K562 (cell line): ENCODE measurements around the gene SPRR2A. TPM values are rescaled to one million over a fixed set of nuclear protein-coding genes. Genes with fewer than 3 reads are reported as not detected.

Source experiments
- AFF1 ChIP-seq, 2 experiments: fragments of 450-650 bp; IDR thresholded peaks; 2 replicates each; pipeline ENCODE4 v1.6.1; 2018; ENCODE audit warnings: mild to moderate bottlenecking in 2 of 2, low read depth in 1 of 2; ENCODE audit not compliant: partially characterized antibody in 2 of 2
- CBFA2T3 ChIP-seq: fragments of 450-650 bp; IDR thresholded peaks from 2 replicates; pipeline ENCODE4 v1.6.1; 2017
- CTCFL ChIP-seq: IDR thresholded peaks from 2 replicates; pipeline ENCODE4 v1.6.1; 2011; ENCODE audit warnings: borderline replicate concordance, low read depth, mild to moderate bottlenecking, moderate library complexity, low read length; ENCODE audit not compliant: insufficient read depth, poor library complexity, severe bottlenecking
- VEZF1 ChIP-seq: fragments of 200-800 bp; sonication (Bioruptor generic); IDR thresholded peaks from 2 replicates; pipeline ENCODE4 v1.6.1; 2017; ENCODE audit warnings: missing genetic modification characterization, missing compliant biosample characterization
- ZNF224 ChIP-seq: sonication (generic); formaldehyde crosslinking; IDR thresholded peaks from 2 replicates; pipeline ENCODE4 v1.8.0; 2022; ENCODE audit warnings: mild to moderate bottlenecking, missing genetic modification reagents
- polyA plus RNA-seq, 8 experiments: library from polyadenylated mRNA; depleted of rRNA in 4 of 8; stranded (reverse) in 5 of 8; unstranded in 3 of 8; fragments of >200 nt; fragmentation: Nextera tagmentation in 2 of 8; fragmentation: Illumina TruSeq in 1 of 8; extraction: Ambion mirVana in 2 of 8; extraction: Trizol in 1 of 8; gene quantifications; 2 replicates each; pipeline versions ENCODE4 v1.2.1 to v1.2.3, GENCODE V29; 2011 to 2014; ENCODE audit warnings: inconsistent platforms in 1 of 8, missing spikeins in 1 of 8
- total RNA-seq, 7 experiments: library from RNA; depleted of rRNA in 6 of 7; stranded (reverse); fragments of >200 nt in 6 of 7; fragmentation: Illumina TruSeq in 2 of 7; extraction: Trizol in 2 of 7; gene quantifications; 2 replicates each; pipeline versions ENCODE4 v1.2.1 to v1.2.3, GENCODE V29; 2011 to 2021; ENCODE audit warnings: low replicate concordance in 1 of 7

Gene SPRR2A
- total and polyA plus RNA-seq, 9 of the 15 experiments (the other 6 are each of a cell fraction or from before 2014, with no cell fraction given): 0.17 TPM; not detected in 8

- no peak for TF ChIP-seq CTCFL
- TF ChIP-seq AFF1 (IDR thresholded peaks at IDR 0.05; ENCODE audit: low read depth in 1 of 2, partially characterized antibody in 2 of 2): no peak
- no peak for TF ChIP-seq CBFA2T3
- no peak for TF ChIP-seq ZNF224 (CRISPR knock-in tag)
- no peak for TF ChIP-seq VEZF1 (CRISPR knock-in tag)
Observed at GRCh38 chr1:153094426-153094825, 37.1 kb upstream of the SPRR2A start, which contains the start of gene SPRR2E (continued).
